IMR-90 (cell line): Measurements from ENCODE around the gene SLC27A2. TPM values are rescaled to one million over a fixed set of nuclear protein-coding genes. Genes with fewer than 3 reads are reported as not detected.

Experiments
- microRNA-seq, 2 experiments: library from miRNA; stranded (forward) in 1 of 2; unstranded in 1 of 2; fragments of 10-50 nt in 1 of 2; fragments of <30 nt in 1 of 2; gene quantifications in 1 of 2; microRNA quantifications in 1 of 2; one replicate each; pipeline versions ENCODE3 to v1.1.0; 2013 to 2020; ENCODE audit not compliant: insufficient read depth in 1 of 2, insufficient read length in 1 of 2, unreplicated experiment in 1 of 2
- polyA plus RNA-seq, 3 experiments: library from polyadenylated mRNA; depleted of rRNA; stranded (reverse); fragments of >200 nt; gene quantifications; 2 replicates each; pipeline ENCODE4 v1.2.3, GENCODE V29; 2012; ENCODE audit warnings: low replicate concordance in 1 of 3
- small RNA-seq, 5 experiments: library from RNA; depleted of rRNA; stranded (forward); fragments of <200 nt; gene quantifications; one replicate each; pipeline ENCODE3, GENCODE V24; 2012
- total RNA-seq: library from RNA; depleted of rRNA; stranded (reverse); fragments of >200 nt; gene quantifications from 2 replicates; pipeline ENCODE4 v1.2.3, GENCODE V29; 2012; rRNA removed

SLC27A2 gene
- total and polyA plus RNA-seq, 2 of the 4 experiments (the other 2 are of a cell fraction) = under 0.01 TPM; not detected in 1

Small RNAs within 50 kb of the gene (microRNA-seq; reads per million reads assigned to microRNA genes)
- not detected for gene RF00019 (ENCODE audit: insufficient read depth, insufficient read length)

Small RNAs within 50 kb of the gene (small RNA-seq; reads per million reads assigned to genes)
- gene RF00019 = 0 reads per million in 5 experiments

Other genes starting within 250 kb of the SLC27A2 start
- gene ATP8B4, start 63.0 kb upstream of the SLC27A2 start, total RNA-seq = 0.54 and 0.56 TPM in 2 replicates
- 0.09 and 0.12 TPM in 2 replicates for gene ATP8B4, start 63.0 kb upstream of the SLC27A2 start, polyA plus RNA-seq (2012; rRNA removed)
- not detected in 2 replicates for gene HDC, start 83.5 kb downstream of the SLC27A2 start, total RNA-seq
- gene HDC, start 83.5 kb downstream of the SLC27A2 start, polyA plus RNA-seq (2012; rRNA removed) = not detected in 2 replicates
- gene GABPB1, start 173.0 kb downstream of the SLC27A2 start, total RNA-seq = 76.4 and 89.3 TPM in 2 replicates
- 23.4 and 26.3 TPM in 2 replicates for gene GABPB1, start 173.0 kb downstream of the SLC27A2 start, polyA plus RNA-seq (2012; rRNA removed)
- 52.2 and 61.7 TPM in 2 replicates for gene USP8, start 242.2 kb downstream of the SLC27A2 start, total RNA-seq
- 18.9 and 25.4 TPM in 2 replicates for gene USP8, start 242.2 kb downstream of the SLC27A2 start, polyA plus RNA-seq (2012; rRNA removed)